ENCODE data around the gene PLIN1.

GRCh38 chr15:89623165-89623564 is 56.0 kb downstream of the PLIN1 start:
- TF ChIP-seq CTCF (IDR thresholded peaks at IDR 0.05): no peak
- no peak for TF ChIP-seq EZH2 (IDR thresholded peaks at IDR 0.05)

All from neural progenitor cell (in vitro differentiated cells).